Activated CD4-positive, CD25-positive, alpha-beta regulatory T cell treated with anti-CD3 and anti-CD28 coated beads, Interleukin-2, amount 50 U/mL, for 72 hours (primary cell): Measurements from ENCODE around the gene TMF1.

Source experiments
- DNase-seq: peaks from one replicate; pipeline ENCODE4 v3.0.0; 2021

The TMF1 gene

GRCh38 chr3:69080233-69080920, 28.2 kb upstream of the TMF1 start, which contains the start of gene UBA3:
UBA3 (minus strand) TSS chr3:69080365; CDS start chr3:69080353, 12 bp downstream.
- DNase-seq, result peak; percentile 87

- peak; percentile 49 for DNase-seq
Observed at GRCh38 chr3:69079269-69080159, 27.4 kb upstream of the TMF1 start.

DNA sequence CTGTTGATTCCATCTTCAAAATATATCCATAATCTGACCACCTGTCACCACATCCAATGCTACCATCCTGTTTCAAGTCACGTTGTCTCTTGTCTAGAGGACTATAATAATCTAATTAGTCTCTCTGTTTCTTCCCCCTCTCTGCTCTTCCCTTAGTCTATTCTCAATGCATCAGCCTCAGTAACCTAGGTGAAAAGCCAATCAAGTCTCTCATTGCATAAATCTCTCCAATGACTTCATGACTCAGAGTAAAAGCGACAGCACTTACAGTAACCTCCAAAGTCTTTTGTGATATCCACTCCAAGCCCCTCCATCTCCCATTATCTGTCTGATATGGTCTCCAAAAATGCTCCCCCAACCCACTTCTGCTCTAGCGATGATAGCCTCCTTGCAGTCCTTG, 20.8 kb upstream of the TMF1 start:
- DNase-seq, result no peak

- DNase-seq, result no peak
Observed at GRCh38 chr3:69066121-69066520, 14.0 kb upstream of the TMF1 start.

DNA sequence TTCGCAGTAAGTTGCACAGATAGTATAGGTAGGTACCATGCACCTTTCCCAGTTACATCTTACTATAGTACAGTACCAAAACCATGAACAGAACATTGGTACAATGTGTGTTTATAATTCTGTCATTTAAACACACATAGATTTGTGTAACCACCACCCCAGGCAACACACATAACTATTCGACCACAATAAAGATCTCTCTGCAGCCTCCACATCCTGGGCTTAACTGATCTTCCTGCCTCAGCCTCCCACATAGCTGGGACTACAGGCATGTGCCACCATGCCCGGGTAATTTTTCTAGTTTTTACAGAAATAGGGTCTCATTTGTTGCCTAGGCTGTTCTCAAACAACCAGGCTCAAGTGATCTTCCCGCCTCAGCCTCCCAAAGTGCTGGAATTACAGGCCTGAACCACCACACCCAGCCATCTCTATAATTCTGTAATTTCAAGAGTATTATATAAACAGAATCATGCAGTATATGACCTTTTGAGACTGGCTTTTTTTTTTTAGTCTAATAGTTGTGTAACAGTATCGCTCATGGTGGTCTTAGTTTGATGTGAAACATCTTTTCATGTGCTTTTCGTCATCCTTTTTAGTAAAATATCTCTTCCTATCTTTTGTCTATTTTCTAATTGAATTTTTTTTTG, 13.3 kb upstream of the TMF1 start:
- DNase-seq, result no peak

GRCh38 chr3:69063636-69064035, 11.5 kb upstream of the TMF1 start:
- no peak for DNase-seq

GRCh38 chr3:69059688-69060087, 7.6 kb upstream of the TMF1 start:
- DNase-seq, result no peak

DNA sequence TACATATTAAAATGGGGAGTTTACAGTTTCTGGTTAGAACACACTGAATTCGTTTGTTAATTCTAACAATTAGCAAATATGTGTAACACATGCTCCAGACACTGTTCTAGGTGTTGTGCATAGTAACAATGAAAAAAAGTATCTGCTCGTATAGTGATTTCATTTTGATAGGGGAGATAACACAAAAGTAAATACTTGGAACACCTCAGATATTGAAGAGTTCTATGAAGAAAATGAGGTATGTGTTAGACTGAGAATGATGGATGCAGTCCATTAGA, 6.8 kb upstream of the TMF1 start:
- DNase-seq, result no peak

- no peak for DNase-seq
Observed at GRCh38 chr3:69058180-69058946, 6.2 kb upstream of the TMF1 start.

DNA sequence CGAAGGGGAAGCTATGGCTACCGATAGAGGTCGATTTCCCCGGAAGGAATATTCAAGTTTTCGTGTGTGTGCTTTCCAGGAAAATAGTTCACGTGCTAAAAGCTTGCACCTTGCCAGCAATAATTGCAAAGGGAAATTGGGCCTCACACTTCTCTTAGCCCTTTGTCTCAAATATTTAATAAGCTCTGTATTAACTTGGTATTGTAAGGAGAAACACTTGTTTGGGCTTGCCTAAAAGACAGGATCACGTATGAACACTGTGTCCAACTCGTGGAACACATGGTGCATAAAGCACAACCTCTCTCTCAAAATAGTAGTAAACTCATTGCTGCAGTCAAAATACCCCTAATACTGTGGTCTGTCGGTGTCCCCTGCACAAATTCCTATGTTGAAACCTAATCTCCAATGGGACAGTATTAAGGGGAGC, 352 bp upstream of the TMF1 start:
- DNase-seq, result no peak

GRCh38 chr3:69048990-69049389, 3.1 kb downstream of the TMF1 start:
- DNase-seq, result no peak

DNA sequence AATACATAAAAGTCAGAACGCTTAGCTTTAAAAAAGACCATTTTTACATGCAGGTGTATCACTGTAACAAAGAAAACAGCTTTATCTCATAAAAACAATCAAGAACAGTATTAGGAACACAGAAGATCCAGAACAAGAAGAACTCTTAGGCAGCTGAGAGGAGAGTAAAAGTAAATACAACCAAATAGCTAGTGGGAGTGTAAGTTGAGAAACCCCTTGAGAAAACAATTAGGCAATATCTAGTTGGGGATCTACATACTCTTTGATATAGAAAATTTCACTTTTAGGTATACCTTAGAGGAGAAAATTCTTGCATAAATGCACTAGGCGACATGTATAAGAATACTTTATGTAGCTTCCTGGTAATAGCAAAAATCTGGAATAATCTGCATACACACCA, 7.5 kb downstream of the TMF1 start:
- no peak for DNase-seq

DNA sequence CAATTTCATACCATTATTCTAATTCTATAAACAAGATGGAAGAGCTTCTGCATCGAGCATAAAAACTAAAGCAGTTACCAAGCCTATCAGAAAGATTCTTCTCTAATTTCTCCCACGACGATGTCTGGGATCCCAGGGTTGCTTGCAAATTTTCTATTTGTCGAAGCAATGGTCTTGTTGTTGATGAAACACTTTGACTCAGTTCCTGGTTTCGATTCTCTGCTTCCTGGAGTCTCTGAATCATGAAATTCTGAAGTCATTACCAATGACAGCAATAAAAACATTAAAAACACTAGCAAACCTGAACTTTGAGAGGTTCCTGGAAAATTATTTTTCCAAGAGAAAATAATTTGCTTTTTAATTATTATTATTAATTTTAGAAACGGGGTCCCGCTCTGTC, 18.7 kb downstream of the TMF1 start:
- no peak for DNase-seq

GRCh38 chr3:69032737-69033136, 19.4 kb downstream of the TMF1 start:
- no peak for DNase-seq

DNA sequence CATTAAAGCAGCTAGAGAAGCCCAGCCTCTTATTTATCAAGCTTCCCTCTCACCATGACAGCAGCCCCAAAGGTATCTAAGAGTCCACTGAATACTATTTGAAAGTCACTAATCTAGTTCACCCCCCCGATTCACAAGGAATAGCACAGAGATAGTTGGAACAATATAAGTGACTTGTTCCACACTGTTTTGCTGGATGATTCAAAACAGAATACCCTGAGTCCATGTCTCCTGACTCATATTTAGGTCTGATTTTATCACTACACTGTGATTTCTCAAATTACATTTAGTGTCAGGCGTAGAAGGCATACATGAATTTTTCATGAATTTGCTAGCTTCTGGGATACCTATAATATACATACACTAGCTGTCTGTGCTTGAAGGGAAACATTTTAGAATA, 20.0 kb downstream of the TMF1 start:
- DNase-seq, result no peak

- DNase-seq, result no peak
Observed at GRCh38 chr3:69031635-69032034, 20.5 kb downstream of the TMF1 start.

DNA sequence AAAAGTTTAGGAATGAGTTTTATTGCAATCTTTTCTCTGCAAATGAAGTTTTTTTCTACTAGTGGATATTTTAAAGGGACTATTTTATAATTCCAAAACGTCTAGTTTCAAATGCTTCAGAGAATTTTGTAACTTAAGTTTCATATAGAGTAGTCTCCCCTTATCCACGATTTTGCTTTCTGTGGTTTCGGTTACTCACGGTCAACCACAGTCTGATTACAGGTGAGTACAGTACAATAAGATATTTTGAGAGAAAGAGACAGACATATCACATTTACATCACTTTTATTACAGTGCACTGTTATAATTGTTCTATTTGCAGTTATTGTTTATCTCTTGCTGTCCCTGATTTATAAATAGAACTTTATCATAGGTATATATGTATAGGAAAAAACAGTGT, 31.3 kb downstream of the TMF1 start:
- DNase-seq, result no peak

DNA sequence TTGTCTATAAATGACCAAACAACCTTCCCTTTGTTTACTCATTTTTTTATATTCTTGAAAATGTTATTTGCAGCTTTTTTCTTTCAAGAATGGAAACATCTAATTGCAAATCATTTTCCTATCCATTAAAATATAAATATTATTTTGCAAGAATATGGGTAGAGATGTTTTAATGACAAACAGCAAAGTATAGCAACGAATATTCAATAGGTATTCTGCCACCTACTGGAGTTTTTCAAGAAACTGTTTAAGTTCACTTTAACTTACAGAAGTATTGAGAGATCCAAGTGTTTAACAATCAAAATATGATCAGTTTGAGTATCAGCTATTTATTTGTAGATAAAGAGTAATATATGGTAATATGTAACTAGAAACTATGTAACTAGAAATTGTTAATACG, 31.7 kb downstream of the TMF1 start:
- DNase-seq, result no peak

DNA sequence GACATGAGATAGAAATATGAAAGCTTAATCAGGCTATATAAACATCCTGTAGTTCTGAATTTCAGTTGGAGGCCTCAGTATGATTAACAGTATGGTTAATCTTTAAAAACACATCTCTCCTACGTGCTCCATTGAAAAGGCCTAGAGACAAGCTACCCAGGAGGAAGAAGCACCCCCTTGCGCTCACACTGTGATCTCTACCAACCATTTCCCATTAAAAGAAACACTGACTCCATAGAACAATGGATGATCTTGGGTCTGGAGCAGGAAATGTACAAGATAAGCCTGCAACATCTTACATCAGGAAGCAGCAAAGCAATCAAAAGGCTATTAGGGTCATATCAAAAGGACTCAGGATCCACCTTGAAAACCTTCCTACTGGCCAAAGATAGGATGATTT, 35.2 kb downstream of the TMF1 start:
- no peak for DNase-seq

- DNase-seq, result no peak
Observed at GRCh38 chr3:69016102-69016501, 36.0 kb downstream of the TMF1 start.

DNA sequence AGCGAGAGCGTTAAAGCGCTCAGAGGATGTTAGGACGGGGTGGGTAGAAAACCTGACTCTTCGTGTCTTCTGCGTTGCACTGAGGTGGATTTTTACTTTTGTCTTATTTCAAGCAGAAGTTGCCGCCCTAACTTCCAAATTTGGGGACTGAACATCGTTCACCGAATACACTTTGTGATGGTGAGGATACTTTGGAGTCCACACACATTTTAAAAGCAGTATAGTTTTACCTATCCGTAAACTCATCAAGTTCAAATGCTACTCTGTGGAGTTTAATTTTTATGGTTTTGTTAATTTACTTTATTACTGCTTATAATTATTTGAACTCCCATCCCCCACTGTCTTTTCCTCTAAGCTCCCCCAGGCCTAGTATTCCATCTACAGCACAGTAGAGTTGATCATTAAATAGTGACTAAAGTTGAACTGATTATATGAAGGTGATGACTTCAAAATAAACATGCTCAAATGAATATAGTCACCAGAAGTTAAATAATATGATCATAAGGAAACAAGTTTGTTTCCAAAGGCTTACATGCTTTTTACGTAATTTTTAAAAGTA, 38.0 kb downstream of the TMF1 start:
- no peak for DNase-seq

GRCh38 chr3:69013253-69014021, 38.7 kb downstream of the TMF1 start, which contains the start of gene EOGT:
EOGT (minus strand) TSS chr3:69013684; CDS start chr3:69009846, 3,838 bp downstream.
- peak; percentile 83 for DNase-seq
